HG02571 (cell line): ENCODE data around the gene ADAMTS17.

Experiments used
- ATAC-seq: cut with Tn5 transposase; IDR thresholded peaks from one replicate; pipeline ENCODE4 v1.9.1; 2021; ENCODE audit warnings: mild to moderate bottlenecking, moderate library complexity; ENCODE audit not compliant: unreplicated experiment

Gene ADAMTS17

GRCh38 chr15:100180921-100181320 is 160.9 kb downstream of the ADAMTS17 start:
- no peak for ATAC-seq

DNA sequence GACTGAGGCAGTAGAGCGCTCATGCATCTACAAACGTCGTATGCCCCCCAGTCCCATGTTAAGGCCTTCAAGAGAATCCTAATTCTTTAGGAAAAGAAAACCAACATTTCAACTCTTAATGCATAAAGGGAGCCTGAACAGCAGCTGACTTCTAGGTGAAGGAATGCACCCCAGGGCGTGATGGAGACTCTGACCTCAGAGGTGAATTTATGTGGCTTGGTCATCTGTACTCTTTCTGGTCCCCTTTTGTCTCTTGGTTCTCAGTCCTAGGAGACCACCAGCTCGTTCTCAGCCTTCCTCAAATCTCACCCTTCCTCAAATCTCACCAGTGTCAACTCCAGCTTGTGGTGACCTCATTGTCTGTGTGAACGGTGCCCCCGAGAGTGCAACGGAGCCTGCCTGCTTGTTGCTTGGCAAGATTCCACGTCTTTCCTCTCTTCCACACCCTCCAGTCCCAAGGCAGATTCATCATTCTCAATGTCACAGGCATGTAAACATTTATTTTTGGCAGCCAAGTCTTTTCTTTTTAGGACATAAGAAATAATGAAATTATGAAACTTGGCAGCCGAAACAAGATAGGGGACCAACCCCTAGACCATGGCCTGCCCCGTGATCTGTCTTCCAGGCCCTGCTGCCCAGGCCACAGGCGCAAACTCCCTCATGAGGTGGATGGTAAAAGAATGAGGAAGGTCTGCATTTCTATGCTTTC is 166.2 kb downstream of the ADAMTS17 start:
- no peak for ATAC-seq

GRCh38 chr15:100174904-100175275 is 166.9 kb downstream of the ADAMTS17 start:
- no peak for ATAC-seq

GRCh38 chr15:100174159-100174903 is 167.4 kb downstream of the ADAMTS17 start:
- ATAC-seq, result no peak

- ATAC-seq, result no peak
Observed at GRCh38 chr15:100172356-100173024, 169.3 kb downstream of the ADAMTS17 start.

DNA sequence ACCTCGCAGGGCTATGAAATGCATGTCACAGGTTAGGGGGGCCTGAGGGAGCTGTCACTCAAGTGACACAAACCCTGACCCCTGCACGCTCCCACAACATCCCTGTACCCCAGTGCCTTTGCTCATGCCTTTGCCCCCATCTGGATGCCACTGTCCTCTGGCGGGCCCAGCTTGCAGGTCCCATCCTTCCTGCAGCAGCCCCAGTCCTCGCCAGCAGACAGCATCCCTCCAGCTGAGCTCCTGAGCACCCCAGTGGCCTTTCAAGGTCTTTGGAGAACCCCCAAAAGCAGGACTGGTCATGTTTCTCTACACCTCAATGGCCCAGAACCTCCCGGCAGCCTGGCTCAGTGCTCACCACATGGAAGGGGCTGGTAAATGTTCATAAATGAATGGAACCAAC is 170.4 kb downstream of the ADAMTS17 start:
- ATAC-seq, result no peak

- ATAC-seq, result peak; percentile 80
Observed at GRCh38 chr15:100170291-100171210, 171.2 kb downstream of the ADAMTS17 start.

GRCh38 chr15:100169615-100170290 is 172.0 kb downstream of the ADAMTS17 start:
- ATAC-seq, result no peak

- ATAC-seq, result no peak
Observed at GRCh38 chr15:100168787-100169186, 173.0 kb downstream of the ADAMTS17 start.

GRCh38 chr15:100167884-100168375 is 173.8 kb downstream of the ADAMTS17 start:
- ATAC-seq, result no peak

DNA sequence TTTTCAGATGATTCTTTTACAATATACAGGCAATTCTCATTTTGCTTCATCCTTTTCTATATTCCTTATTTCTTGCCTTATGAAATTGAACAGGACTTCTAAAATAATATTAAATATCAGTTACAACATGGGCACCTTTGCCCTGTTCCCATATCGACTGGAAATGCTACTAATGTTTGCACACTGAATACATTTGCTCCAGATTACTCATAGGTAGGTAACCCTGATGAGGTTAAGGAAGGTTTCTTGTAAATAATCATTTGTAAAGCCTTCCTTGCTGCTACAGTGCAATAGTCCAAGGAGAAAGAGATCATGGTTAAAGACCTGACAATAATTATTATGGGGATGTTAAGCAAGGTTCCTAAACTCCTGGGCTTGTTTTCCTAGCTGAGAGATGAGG is 175.5 kb downstream of the ADAMTS17 start:
- ATAC-seq, result no peak

DNA sequence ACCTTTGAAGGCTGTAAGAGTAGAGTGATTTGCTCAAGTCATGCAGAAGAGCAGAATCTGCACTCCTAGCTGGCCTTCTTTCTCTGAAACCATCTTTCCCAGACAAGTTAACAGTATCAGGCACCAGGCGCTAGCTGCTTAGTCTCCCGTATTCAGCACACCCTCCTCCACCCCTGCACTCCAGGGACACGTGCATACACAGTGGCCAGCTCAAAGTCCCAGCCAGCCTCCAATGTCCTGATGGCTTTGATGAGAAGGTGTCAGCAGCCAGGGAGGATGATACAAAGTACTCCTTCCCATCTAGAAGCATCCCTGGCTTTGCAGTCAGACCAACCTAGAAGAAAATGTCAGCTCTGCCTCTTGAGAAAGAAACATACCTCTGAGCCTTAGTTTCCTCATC is 177.8 kb downstream of the ADAMTS17 start:
- ATAC-seq, result no peak

DNA sequence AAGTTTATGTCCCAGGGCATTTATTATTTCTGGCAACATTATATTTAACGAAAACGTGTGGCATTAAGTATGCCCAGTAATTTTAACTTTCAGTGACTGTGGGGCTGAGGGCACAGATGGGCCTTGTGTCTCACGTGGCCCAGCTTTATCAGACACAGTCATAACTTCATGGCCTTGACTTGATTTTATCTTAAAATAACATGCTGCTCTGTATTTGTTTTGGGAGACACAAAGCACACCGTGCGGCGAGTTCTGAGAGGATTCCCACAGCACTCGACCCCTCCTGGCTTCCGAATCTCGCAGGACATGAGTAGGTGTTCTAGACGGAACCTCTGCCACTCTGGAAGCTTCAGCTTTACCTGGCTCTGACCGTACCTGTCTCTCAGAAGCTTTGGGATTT is 180.8 kb downstream of the ADAMTS17 start:
- ATAC-seq, result no peak

- ATAC-seq, result no peak
Observed at GRCh38 chr15:100159436-100159835, 182.3 kb downstream of the ADAMTS17 start.

GRCh38 chr15:100158356-100158755 is 183.4 kb downstream of the ADAMTS17 start:
- ATAC-seq, result no peak

GRCh38 chr15:100156201-100156600 is 185.6 kb downstream of the ADAMTS17 start:
- no peak for ATAC-seq

GRCh38 chr15:100154338-100154737 is 187.4 kb downstream of the ADAMTS17 start:
- no peak for ATAC-seq

DNA sequence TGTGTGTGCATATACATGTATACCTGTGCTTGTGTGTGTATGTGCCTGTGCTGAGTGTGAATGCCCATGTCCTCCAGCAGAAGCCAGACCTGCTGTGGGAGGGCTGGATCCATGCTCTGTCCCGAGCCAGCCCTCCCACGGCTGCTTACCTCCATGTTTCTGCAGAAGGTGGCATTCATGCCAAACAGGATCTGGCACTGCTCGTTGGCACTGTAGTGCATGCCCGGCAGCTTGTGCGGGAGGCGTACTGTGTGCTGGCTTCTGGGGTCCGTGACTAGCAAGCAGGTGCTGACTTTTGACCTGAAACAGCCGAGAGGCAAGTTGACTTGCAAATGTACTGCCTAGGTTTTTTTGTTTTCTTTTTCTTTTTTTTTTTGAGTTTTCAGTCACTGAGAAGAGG is 189.3 kb downstream of the ADAMTS17 start:
- no peak for ATAC-seq

- no peak for ATAC-seq
Observed at GRCh38 chr15:100150906-100151305, 190.9 kb downstream of the ADAMTS17 start.

- no peak for ATAC-seq
Observed at GRCh38 chr15:100147828-100148227, 193.9 kb downstream of the ADAMTS17 start.
